HepG2 (cell line): ENCODE measurements around the gene MECR. TPM values are rescaled to one million over a fixed set of nuclear protein-coding genes. Genes with fewer than 3 reads are reported as not detected.

Experiments used
- HNRNPUL1 ChIP-seq: fragments of 200-400 bp; formaldehyde crosslinking; IDR thresholded peaks from 2 replicates; pipeline ENCODE4 v1.6.1; 2017; ENCODE audit warnings: low read depth, mild to moderate bottlenecking, low read length, moderate library complexity
- ISX ChIP-seq: sonication (generic); formaldehyde crosslinking; conservative IDR thresholded peaks from 2 replicates; pipeline ENCODE4 v1.5.0; 2020; ENCODE audit warnings: missing genetic modification reagents
- JUNB ChIP-seq: sonication (generic); formaldehyde crosslinking; IDR thresholded peaks from 2 replicates; pipeline ENCODE4 v1.8.0; 2022; ENCODE audit warnings: missing genetic modification reagents, mild to moderate bottlenecking, borderline replicate concordance
- MBNL3 ChIP-seq: fragments of 250-450 bp; sonication (Bioruptor Pico); conservative IDR thresholded peaks from 2 replicates; pipeline ENCODE4 v1.8.0; 2022; ENCODE audit warnings: mild to moderate bottlenecking, inconsistent platforms
- NFE2 ChIP-seq: sonication (generic); formaldehyde crosslinking; IDR thresholded peaks from 2 replicates; pipeline ENCODE4 v1.4.0; 2020; ENCODE audit warnings: missing genetic modification reagents
- NFKBIZ ChIP-seq: IDR thresholded peaks from 2 replicates; pipeline ENCODE4 v1.6.1; 2018; ENCODE audit warnings: missing genetic modification reagents, missing compliant biosample characterization
- NFYC ChIP-seq: IDR thresholded peaks from 2 replicates; pipeline ENCODE4 v1.6.1; 2016; ENCODE audit warnings: missing genetic modification reagents, missing compliant biosample characterization
- PHF21A ChIP-seq: sonication (generic); formaldehyde crosslinking; IDR thresholded peaks from 2 replicates; pipeline ENCODE4 v1.5.0; 2020; ENCODE audit warnings: mild to moderate bottlenecking, missing genetic modification reagents
- SMC3 ChIP-seq: IDR thresholded peaks from 2 replicates; pipeline ENCODE4 v1.6.1; 2011; ENCODE audit warnings: low read length, improper control_type of control experiment
- SUZ12 ChIP-seq: fragments of 150-350 bp; IDR thresholded peaks from 2 replicates; pipeline ENCODE4 v1.6.1; 2014; ENCODE audit warnings: low read depth, low read length
- SYNCRIP ChIP-seq: fragments of 200-400 bp; formaldehyde crosslinking; IDR thresholded peaks from 2 replicates; pipeline ENCODE4 v1.6.1; 2018; ENCODE audit warnings: mild to moderate bottlenecking, low read depth, low read length; ENCODE audit not compliant: insufficient read depth
- THRA ChIP-seq: sonication (generic); formaldehyde crosslinking; IDR thresholded peaks from 2 replicates; pipeline ENCODE4 v1.4.0; 2020; ENCODE audit warnings: missing genetic modification reagents, borderline replicate concordance
- ZNF121 ChIP-seq: sonication (generic); formaldehyde crosslinking; IDR thresholded peaks from 2 replicates; pipeline ENCODE4 v1.5.0; 2020; ENCODE audit warnings: mild to moderate bottlenecking, missing genetic modification reagents
- ZNF136 ChIP-seq: sonication (generic); formaldehyde crosslinking; IDR thresholded peaks from 2 replicates; pipeline ENCODE4 v1.8.1; 2022; ENCODE audit warnings: low read depth, mild to moderate bottlenecking, moderate library complexity, missing genetic modification reagents
- ZNF3 ChIP-seq: IDR thresholded peaks from 2 replicates; pipeline ENCODE4 v1.7.0; 2017; ENCODE audit warnings: inconsistent platforms
- ZNF33A ChIP-seq: sonication (generic); formaldehyde crosslinking; IDR thresholded peaks from 2 replicates; pipeline ENCODE4 v1.5.1; 2020; ENCODE audit warnings: missing genetic modification reagents, mild to moderate bottlenecking, moderate library complexity, borderline replicate concordance
- ZNF549 ChIP-seq: sonication (generic); formaldehyde crosslinking; IDR thresholded peaks from 2 replicates; pipeline ENCODE4 v1.5.0; 2020; ENCODE audit warnings: missing genetic modification reagents
- ZNF724P ChIP-seq: sonication (generic); formaldehyde crosslinking; IDR thresholded peaks from 2 replicates; pipeline ENCODE4 v1.8.0; 2022; ENCODE audit warnings: missing genetic modification reagents, borderline replicate concordance
- ZNF749 ChIP-seq: sonication (generic); formaldehyde crosslinking; IDR thresholded peaks from 2 replicates; pipeline ENCODE4 v1.8.0; 2022; ENCODE audit warnings: mild to moderate bottlenecking, missing genetic modification reagents, moderate library complexity, borderline replicate concordance
- ZNF775 ChIP-seq: sonication (generic); formaldehyde crosslinking; IDR thresholded peaks from 2 replicates; pipeline ENCODE4 v1.4.0; 2020; ENCODE audit warnings: missing genetic modification reagents, mild to moderate bottlenecking, moderate library complexity, borderline replicate concordance
- ZNF782 ChIP-seq: sonication (generic); formaldehyde crosslinking; IDR thresholded peaks from 2 replicates; pipeline ENCODE4 v1.4.0; 2020; ENCODE audit warnings: missing genetic modification reagents, mild to moderate bottlenecking, borderline replicate concordance
- ZNF883 ChIP-seq: sonication (generic); formaldehyde crosslinking; IDR thresholded peaks from 2 replicates; pipeline ENCODE4 v1.5.1; 2020; ENCODE audit warnings: mild to moderate bottlenecking, missing genetic modification reagents; ENCODE audit errors: not compliant biosample characterization
- polyA plus RNA-seq, 8 experiments: library from polyadenylated mRNA; depleted of rRNA in 3 of 8; stranded (reverse) in 7 of 8; unstranded in 1 of 8; fragments of >200 nt; fragmentation: Illumina TruSeq in 4 of 8; extraction: Trizol in 4 of 8; gene quantifications; 2 replicates each; pipeline versions ENCODE4 v1.2.1 to v1.2.3, GENCODE V29; 2011 to 2016; ENCODE audit warnings: low read depth in 4 of 8, missing spikeins in 1 of 8, mixed read lengths in 1 of 8; ENCODE audit not compliant: insufficient read depth in 1 of 8
- total RNA-seq, 5 experiments: library from RNA; depleted of rRNA; stranded (reverse); fragments of >200 nt; fragmentation: Illumina TruSeq; extraction: Trizol; gene quantifications; 2 replicates each; pipeline ENCODE4 v1.2.3, GENCODE V29; 2016; ENCODE audit warnings: low read depth in 1 of 5
- TF ChIP-seq, protein P1 (sequence below): sonication (generic); formaldehyde crosslinking; IDR thresholded peaks from 2 replicates; pipeline ENCODE4 v1.4.0; 2020; ENCODE audit warnings: missing genetic modification reagents
- TF ChIP-seq, protein P2 (sequence below): IDR thresholded peaks from 2 replicates; pipeline ENCODE4 v1.6.1; 2016; ENCODE audit warnings: missing compliant biosample characterization, missing genetic modification reagents, borderline replicate concordance
- TF ChIP-seq, protein P3 (sequence below): sonication (generic); formaldehyde crosslinking; conservative IDR thresholded peaks from 2 replicates; pipeline ENCODE4 v1.4.0; 2020; ENCODE audit warnings: missing genetic modification reagents

The MECR gene
- total and polyA plus RNA-seq, 2 of the 13 experiments (the other 11 are each of a cell fraction or from before 2014, with no cell fraction given) = 18.8 to 24.9 TPM

DNA sequence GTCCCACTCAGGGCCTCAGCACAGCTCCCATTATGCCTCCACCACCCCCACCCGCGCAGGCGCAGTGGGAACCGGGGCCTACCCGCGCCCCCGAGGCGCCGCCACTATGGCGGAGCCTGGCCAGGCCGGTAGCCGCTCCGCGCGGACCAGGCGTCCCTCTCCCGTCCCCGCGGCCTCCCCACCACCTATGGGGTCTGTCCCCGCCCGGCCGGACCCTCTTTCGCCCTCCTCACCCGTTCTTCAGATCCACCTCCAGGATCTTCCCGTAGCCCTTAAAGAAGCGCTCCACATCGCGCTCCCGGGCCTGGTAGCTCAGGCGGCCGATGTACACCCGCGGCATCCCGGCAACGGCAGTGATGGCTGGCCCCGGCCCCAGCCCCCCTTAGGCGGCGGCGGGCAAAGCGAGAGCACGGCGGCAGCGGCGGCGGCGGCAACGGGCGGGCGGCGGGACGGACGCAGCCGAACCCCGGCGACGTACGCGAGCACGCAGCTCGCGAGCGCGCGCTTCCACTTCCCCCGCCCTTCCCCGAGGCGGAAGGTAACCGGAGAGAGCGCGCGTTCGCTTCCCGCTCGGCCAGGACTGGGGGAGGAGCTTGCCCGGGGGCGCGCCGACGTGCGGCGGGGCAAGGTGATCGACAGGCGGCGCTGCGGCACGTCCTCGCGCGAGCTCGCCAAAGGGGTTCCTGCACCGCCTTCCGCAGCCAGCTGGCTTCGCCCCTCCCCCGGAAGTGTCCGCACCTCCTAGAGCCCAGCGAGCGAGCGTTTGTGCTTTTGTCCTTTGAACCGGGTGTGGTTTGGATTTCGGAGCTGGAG is 49.1 kb downstream of the MECR start, which contains the start of gene SRSF4 (continued):
- TF ChIP-seq, protein P1, sequence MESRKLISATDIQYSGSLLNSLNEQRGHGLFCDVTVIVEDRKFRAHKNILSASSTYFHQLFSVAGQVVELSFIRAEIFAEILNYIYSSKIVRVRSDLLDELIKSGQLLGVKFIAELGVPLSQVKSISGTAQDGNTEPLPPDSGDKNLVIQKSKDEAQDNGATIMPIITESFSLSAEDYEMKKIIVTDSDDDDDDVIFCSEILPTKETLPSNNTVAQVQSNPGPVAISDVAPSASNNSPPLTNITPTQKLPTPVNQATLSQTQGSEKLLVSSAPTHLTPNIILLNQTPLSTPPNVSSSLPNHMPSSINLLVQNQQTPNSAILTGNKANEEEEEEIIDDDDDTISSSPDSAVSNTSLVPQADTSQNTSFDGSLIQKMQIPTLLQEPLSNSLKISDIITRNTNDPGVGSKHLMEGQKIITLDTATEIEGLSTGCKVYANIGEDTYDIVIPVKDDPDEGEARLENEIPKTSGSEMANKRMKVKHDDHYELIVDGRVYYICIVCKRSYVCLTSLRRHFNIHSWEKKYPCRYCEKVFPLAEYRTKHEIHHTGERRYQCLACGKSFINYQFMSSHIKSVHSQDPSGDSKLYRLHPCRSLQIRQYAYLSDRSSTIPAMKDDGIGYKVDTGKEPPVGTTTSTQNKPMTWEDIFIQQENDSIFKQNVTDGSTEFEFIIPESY (CRISPR knock-in tag) = peak; percentile 61
- TF ChIP-seq PHF21A (CRISPR knock-in tag) = peak; percentile 86
- TF ChIP-seq NFKBIZ = peak; percentile 30; the same call in 1 of the 2 replicates
- TF ChIP-seq, protein P2, sequence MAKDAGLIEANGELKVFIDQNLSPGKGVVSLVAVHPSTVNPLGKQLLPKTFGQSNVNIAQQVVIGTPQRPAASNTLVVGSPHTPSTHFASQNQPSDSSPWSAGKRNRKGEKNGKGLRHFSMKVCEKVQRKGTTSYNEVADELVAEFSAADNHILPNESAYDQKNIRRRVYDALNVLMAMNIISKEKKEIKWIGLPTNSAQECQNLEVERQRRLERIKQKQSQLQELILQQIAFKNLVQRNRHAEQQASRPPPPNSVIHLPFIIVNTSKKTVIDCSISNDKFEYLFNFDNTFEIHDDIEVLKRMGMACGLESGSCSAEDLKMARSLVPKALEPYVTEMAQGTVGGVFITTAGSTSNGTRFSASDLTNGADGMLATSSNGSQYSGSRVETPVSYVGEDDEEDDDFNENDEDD (CRISPR knock-in tag) = peak; percentile 94
- TF ChIP-seq SUZ12 = no peak
- TF ChIP-seq NFE2 (CRISPR knock-in tag) = no peak; the same call in 1 of the 2 replicates
- TF ChIP-seq ZNF121 (CRISPR knock-in tag) = no peak
- peak; percentile 61; the same call in 1 of the 2 replicates for TF ChIP-seq HNRNPUL1
- peak; percentile 66; the same call in 1 of the 2 replicates for TF ChIP-seq ZNF724P (CRISPR knock-in tag)
- TF ChIP-seq, protein P3, sequence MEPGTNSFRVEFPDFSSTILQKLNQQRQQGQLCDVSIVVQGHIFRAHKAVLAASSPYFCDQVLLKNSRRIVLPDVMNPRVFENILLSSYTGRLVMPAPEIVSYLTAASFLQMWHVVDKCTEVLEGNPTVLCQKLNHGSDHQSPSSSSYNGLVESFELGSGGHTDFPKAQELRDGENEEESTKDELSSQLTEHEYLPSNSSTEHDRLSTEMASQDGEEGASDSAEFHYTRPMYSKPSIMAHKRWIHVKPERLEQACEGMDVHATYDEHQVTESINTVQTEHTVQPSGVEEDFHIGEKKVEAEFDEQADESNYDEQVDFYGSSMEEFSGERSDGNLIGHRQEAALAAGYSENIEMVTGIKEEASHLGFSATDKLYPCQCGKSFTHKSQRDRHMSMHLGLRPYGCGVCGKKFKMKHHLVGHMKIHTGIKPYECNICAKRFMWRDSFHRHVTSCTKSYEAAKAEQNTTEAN (CRISPR knock-in tag) = peak; percentile 76
- no peak for TF ChIP-seq ZNF33A (CRISPR knock-in tag)
- no peak; the same call in 1 of the 2 replicates for TF ChIP-seq SMC3
- no peak for TF ChIP-seq ZNF549 (CRISPR knock-in tag)
- peak; percentile 90; the same call in 1 of the 2 replicates for TF ChIP-seq ZNF749
- no peak for TF ChIP-seq JUNB (CRISPR knock-in tag)
- no peak for TF ChIP-seq SYNCRIP
- TF ChIP-seq ZNF775 = no peak
- no peak for TF ChIP-seq ISX (CRISPR knock-in tag)
- TF ChIP-seq MBNL3 (CRISPR knock-in tag) = no peak
- peak; percentile 78; the same call in 1 of the 2 replicates for TF ChIP-seq ZNF136 (CRISPR knock-in tag)
- peak; percentile 83 for TF ChIP-seq ZNF782 (CRISPR knock-in tag)
- no peak for TF ChIP-seq NFYC (CRISPR knock-in tag)
- TF ChIP-seq ZNF883 (CRISPR knock-in tag) = peak; percentile 91
- TF ChIP-seq ZNF3 (CRISPR knock-in tag) = no peak
- TF ChIP-seq THRA = 0 out of 2 replicates have a peak, but pooled peaks have one; percentile 21
